Measurements from ENCODE around the gene TTLL10. TPM values are rescaled to one million over a fixed set of nuclear protein-coding genes. Genes with fewer than 3 reads are reported as not detected.

The TTLL10 gene
- polyA plus RNA-seq, 1 donor (not counting 4 experiments of a cell fraction or from before 2014, with no cell fraction given): not detected

- Histone ChIP-seq H3K4me2 (ENCODE audit: control insufficient read depth, extremely low read depth, insufficient read depth, low read depth, low read length) (no peak overlapping the region), H3K27ac (ENCODE audit: control insufficient read depth, insufficient read depth, low read length) (no peak overlapping the region), H2AFZ (ENCODE audit: control insufficient read depth, low read length) (no peak overlapping the region), H3K9ac (ENCODE audit: control insufficient read depth, extremely low read depth, insufficient read depth, low read length) (no peak overlapping the region), H3K4me1 (ENCODE audit: control insufficient read depth, extremely low read depth, insufficient read depth, low read length) (peaks cover 6% of the 10 kb centered on the region), H3K4me3 (ENCODE audit: control insufficient read depth in 2 of 3, extremely low read depth in 1 of 3, insufficient read depth in 2 of 3, low read depth in 1 of 3, low read length in 3 of 3) (no peak overlapping the region), H3K36me3 (ENCODE audit: control insufficient read depth in 2 of 2, extremely low read depth in 1 of 2, insufficient read depth in 2 of 2, low read length in 2 of 2) (no peaks in the 10 kb centered on the region), H3K79me2 (ENCODE audit: control insufficient read depth, insufficient read depth, low read length) (no peaks in the 10 kb centered on the region), H3K9me1 (ENCODE audit: control insufficient read depth, extremely low read depth, insufficient read depth, low read length) (no peaks in the 10 kb centered on the region), H3K9me3 (ENCODE audit: control insufficient read depth, low read depth, low read length) (no peaks in the 10 kb centered on the region), H3K27me3 (ENCODE audit: control insufficient read depth, extremely low read depth, insufficient read depth, low read length) (peaks cover 44% of the 10 kb centered on the region), H4K20me1 (ENCODE audit: control insufficient read depth, extremely low read depth, insufficient read depth, low read length) (no peaks in the 10 kb centered on the region)
- dilution Hi-C loops (cut with MboI; ENCODE audit: extremely low pct_ligation_motif_present, low sequenced_read_pairs): no loop called here
- DNase-seq (ENCODE audit: low read depth, low spot score) (no peak), FAIRE-seq (no peak)
- TF ChIP-seq CTCF (optimal IDR thresholded peaks at IDR 0.05 in 1 of 3, IDR thresholded peaks at IDR 0.05 in 1 of 3, conservative IDR thresholded peaks at IDR 0.05 in 1 of 3; ENCODE audit: extremely low read depth in 1 of 3, insufficient read depth in 2 of 3, low read length in 3 of 3): no peak
- no peak for TF ChIP-seq EZH2 (IDR thresholded peaks at IDR 0.05; ENCODE audit: low read length)
Measured at GRCh38 chr1:1204425-1204920, 30.8 kb downstream of the TTLL10 start.

- no peak overlapping the region for H3K9ac ChIP-seq (ENCODE audit: control insufficient read depth, extremely low read depth, insufficient read depth, low read length)
- DNase-seq (ENCODE audit: low read depth, low spot score): no peak
Measured at GRCh38 chr1:1204998-1205768, 31.5 kb downstream of the TTLL10 start.

More at GRCh38 chr1:1204998-1205768, 31.5 kb downstream of the TTLL10 start:
- TF ChIP-seq CTCF (optimal IDR thresholded peaks at IDR 0.05 in 1 of 3, IDR thresholded peaks at IDR 0.05 in 1 of 3, conservative IDR thresholded peaks at IDR 0.05 in 1 of 3; ENCODE audit: extremely low read depth in 1 of 3, insufficient read depth in 2 of 3, low read length in 3 of 3) (no peak), EZH2 (IDR thresholded peaks at IDR 0.05; ENCODE audit: low read length) (no peak)
- Histone ChIP-seq H3K9me1 (ENCODE audit: control insufficient read depth, extremely low read depth, insufficient read depth, low read length) (no peaks in the 10 kb centered on the region), H3K4me2 (ENCODE audit: control insufficient read depth, extremely low read depth, insufficient read depth, low read depth, low read length) (no peak overlapping the region), H3K27me3 (ENCODE audit: control insufficient read depth, extremely low read depth, insufficient read depth, low read length) (peaks cover 44% of the 10 kb centered on the region), H3K27ac (ENCODE audit: control insufficient read depth, insufficient read depth, low read length) (no peak overlapping the region), H3K36me3 (ENCODE audit: control insufficient read depth in 2 of 2, extremely low read depth in 1 of 2, insufficient read depth in 2 of 2, low read length in 2 of 2) (no peaks in the 10 kb centered on the region), H4K20me1 (ENCODE audit: control insufficient read depth, extremely low read depth, insufficient read depth, low read length) (no peaks in the 10 kb centered on the region), H3K4me3 (ENCODE audit: control insufficient read depth in 2 of 3, extremely low read depth in 1 of 3, insufficient read depth in 2 of 3, low read depth in 1 of 3, low read length in 3 of 3) (no peak overlapping the region), H2AFZ (ENCODE audit: control insufficient read depth, low read length) (no peak overlapping the region), H3K9me3 (ENCODE audit: control insufficient read depth, low read depth, low read length) (no peaks in the 10 kb centered on the region), H3K4me1 (ENCODE audit: control insufficient read depth, extremely low read depth, insufficient read depth, low read length) (peaks cover 6% of the 10 kb centered on the region), H3K79me2 (ENCODE audit: control insufficient read depth, insufficient read depth, low read length) (no peaks in the 10 kb centered on the region)
- dilution Hi-C loops (cut with MboI; ENCODE audit: extremely low pct_ligation_motif_present, low sequenced_read_pairs): no loop called here
- FAIRE-seq: no peak

Data from keratinocyte (primary cell).